ENCODE measurements around the gene CHST15. TPM values are rescaled to one million over a fixed set of nuclear protein-coding genes. Genes with fewer than 3 reads are reported as not detected.

Gene CHST15
- 4.4 and 14.4 TPM in 2 replicates for total RNA-seq

GRCh38 chr10:124092860-124093773, at the start of gene CHST15:
CHST15 (minus strand) TSS chr10:124093598; CDS start chr10:124046212, 47,386 bp downstream.

Other genes starting within 250 kb of the CHST15 start
- gene CPXM2, start 201.8 kb downstream of the CHST15 start, total RNA-seq = 95.0 and 99.2 TPM in 2 replicates

All from aortic smooth muscle cell (primary cell).